B cell (primary cell): ENCODE measurements around the gene CDH13. TPM values are rescaled to one million over a fixed set of nuclear protein-coding genes. Genes with fewer than 3 reads are reported as not detected.

Source experiments
- ATAC-seq: fragments of 200-7000 bp; cut with Tn5 transposase; one replicate; pipeline ENCODE4 v1.10.0; 2021; ENCODE audit warnings: low read depth, mild to moderate bottlenecking, moderate number of reproducible peaks, moderate library complexity
- CTCF ChIA-PET: fragments of 350-600 bp; sonication (Branson Sonifier 250); formaldehyde crosslinking; loops from one replicate; lab custom pipeline; 2021; ENCODE audit warnings: antibody characterized with exemption, inconsistent platforms; lab: Charles Lee
- POLR2A ChIA-PET: fragments of 350-600 bp; sonication (Branson Sonifier 250); formaldehyde crosslinking; loops from one replicate; lab custom pipeline; 2021; ENCODE audit warnings: antibody characterized with exemption; lab: Charles Lee
- DNase-seq: peaks from one replicate; pipeline ENCODE4 v3.0.0; 2013
- H2AFZ ChIP-seq: 2 replicates; pipeline ENCODE4 v1.6.1; 2012; ENCODE audit warnings: mild to moderate bottlenecking, low read depth, low read length; ENCODE audit not compliant: insufficient read depth, poor library complexity, severe bottlenecking
- H3K27ac ChIP-seq, 2 donors: 1 replicate in 1 of 2; 2 replicates in 1 of 2; pipeline ENCODE4 v1.5.1; 2012 to 2013; ENCODE audit warnings: low read length in 2 of 2, mild to moderate bottlenecking in 2 of 2, moderate library complexity in 1 of 2
- H3K27me3 ChIP-seq, 4 experiments: fragments of 200-600 bp in 1 of 4; sonication (generic) in 1 of 4; replicated peaks in 1 of 4; 1 replicate in 2 of 4; 2 replicates in 2 of 4; pipeline versions ENCODE4 v1.6.1 to v1.7.0; 2013 to 2016; ENCODE audit warnings: low read length in 3 of 4, mild to moderate bottlenecking in 2 of 4, mixed read lengths in 1 of 4, moderate library complexity in 1 of 4; ENCODE audit not compliant: insufficient read depth in 4 of 4, control insufficient read depth in 3 of 4; ENCODE audit errors: control extremely low read depth in 1 of 4
- H3K36me3 ChIP-seq, 2 experiments: replicated peaks in 1 of 2; 1 replicate in 1 of 2; 2 replicates in 1 of 2; pipeline versions ENCODE4 v1.6.1 to v1.7.1; 2013; ENCODE audit warnings: low read length in 1 of 2; ENCODE audit not compliant: insufficient read depth in 2 of 2, control insufficient read depth in 1 of 2; ENCODE audit errors: control extremely low read depth in 1 of 2, extremely low read depth in 1 of 2
- H3K4me1 ChIP-seq, 2 donors: fragments of 200-600 bp in 1 of 2; sonication (generic) in 1 of 2; 1 replicate in 1 of 2; 2 replicates in 1 of 2; pipeline versions ENCODE4 v1.5.1 to v1.6.1; 2013 to 2017; ENCODE audit warnings: low read length in 2 of 2; ENCODE audit not compliant: control insufficient read depth in 2 of 2, insufficient read depth in 2 of 2
- H3K4me2 ChIP-seq: replicated peaks from 2 replicates; pipeline ENCODE3; 2012; ENCODE audit warnings: mild to moderate bottlenecking, low read depth, low read length; ENCODE audit not compliant: poor library complexity, severe bottlenecking
- H3K4me3 ChIP-seq, 5 experiments: fragments of 200-600 bp in 1 of 5; sonication (generic) in 1 of 5; 1 replicate in 3 of 5; 2 replicates in 2 of 5; pipeline versions ENCODE4 v1.5.1 to v1.7.0; 2011 to 2016; ENCODE audit warnings: low read length in 4 of 5, mild to moderate bottlenecking in 4 of 5, low read depth in 2 of 5, control low read depth in 1 of 5, moderate library complexity in 1 of 5; ENCODE audit not compliant: insufficient read depth in 1 of 5; ENCODE audit errors: control extremely low read depth in 1 of 5, extremely low read depth in 1 of 5
- H3K79me2 ChIP-seq: fragments of 200-600 bp; sonication (generic); one replicate; pipeline ENCODE4 v1.6.0; 2016; ENCODE audit warnings: low read length; ENCODE audit not compliant: control insufficient read depth, insufficient read depth
- H3K9ac ChIP-seq: fragments of 200-600 bp; sonication (generic); 2 replicates; pipeline ENCODE4 v1.6.1; 2017; ENCODE audit warnings: mild to moderate bottlenecking, low read length, moderate library complexity
- H3K9me3 ChIP-seq, 3 donors: one replicate each; pipeline versions ENCODE4 v1.6.1 to v1.7.1; 2013; ENCODE audit warnings: low read length in 2 of 3; ENCODE audit not compliant: control insufficient read depth in 2 of 3, insufficient read depth in 1 of 3; ENCODE audit errors: control extremely low read depth in 1 of 3
- H4K20me1 ChIP-seq: 2 replicates; pipeline ENCODE4 v1.6.0; 2012; ENCODE audit warnings: mild to moderate bottlenecking, low read length; ENCODE audit not compliant: insufficient read depth, control insufficient read depth, poor library complexity, severe bottlenecking
- H3K27ac Mint-ChIP-seq: one replicate; pipeline ENCODE4 v1.8.0; 2021; ENCODE audit warnings: mixed read lengths
- H3K27me3 Mint-ChIP-seq: one replicate; pipeline ENCODE4 v1.8.0; 2021; ENCODE audit warnings: mixed read lengths
- H3K4me1 Mint-ChIP-seq: one replicate; pipeline ENCODE4 v1.8.0; 2021; ENCODE audit warnings: mixed read lengths
- H3K4me3 Mint-ChIP-seq: one replicate; pipeline ENCODE4 v1.8.0; 2021; ENCODE audit warnings: mixed read lengths
- H3K9me3 Mint-ChIP-seq: one replicate; pipeline ENCODE4 v1.8.0; 2022; ENCODE audit warnings: mixed read lengths; ENCODE audit not compliant: insufficient read depth
- CTCF ChIP-seq: fragments of 200-600 bp; IDR thresholded peaks from one replicate; pipeline ENCODE4 v1.8.0; 2022; ENCODE audit warnings: antibody characterized with exemption, mild to moderate bottlenecking
- EZH2 ChIP-seq: IDR thresholded peaks from 2 replicates; pipeline ENCODE4 v1.6.1; 2012; ENCODE audit warnings: borderline replicate concordance, low read depth, mild to moderate bottlenecking, moderate library complexity, low read length; ENCODE audit not compliant: insufficient read depth, poor library complexity, severe bottlenecking
- WGBS: methylation state at CpG from one replicate; pipeline ENCODE4 v1.1.5; 2013; ENCODE audit warnings: missing lambda C conversion rate; ENCODE audit not compliant: insufficient coverage; 5-methylcytosine and 5-hydroxymethylcytosine counted together
- intact Hi-C: fragments of 100-400 bp; cut with micrococcal nuclease; formaldehyde crosslinking; loops from one replicate; pipeline ENCODE4 v1.10.0; 2022
- polyA plus RNA-seq: library from polyadenylated mRNA; depleted of rRNA; stranded (reverse); fragments of >200 nt; gene quantifications from 2 replicates; pipeline ENCODE4 v1.2.3, GENCODE V29; 2012
- total RNA-seq, 2 donors: library from RNA; stranded (reverse); fragments of 120-200 nt in 1 of 2; gene quantifications; 1 replicate in 1 of 2; 2 replicates in 1 of 2; pipeline versions ENCODE4 v1.2.3 to v1.2.4, GENCODE V29; 2013 to 2022

CDH13 gene
- total and polyA plus RNA-seq, 2 donors (not counting 1 experiment from before 2014, with no cell fraction given) = not detected

DNA sequence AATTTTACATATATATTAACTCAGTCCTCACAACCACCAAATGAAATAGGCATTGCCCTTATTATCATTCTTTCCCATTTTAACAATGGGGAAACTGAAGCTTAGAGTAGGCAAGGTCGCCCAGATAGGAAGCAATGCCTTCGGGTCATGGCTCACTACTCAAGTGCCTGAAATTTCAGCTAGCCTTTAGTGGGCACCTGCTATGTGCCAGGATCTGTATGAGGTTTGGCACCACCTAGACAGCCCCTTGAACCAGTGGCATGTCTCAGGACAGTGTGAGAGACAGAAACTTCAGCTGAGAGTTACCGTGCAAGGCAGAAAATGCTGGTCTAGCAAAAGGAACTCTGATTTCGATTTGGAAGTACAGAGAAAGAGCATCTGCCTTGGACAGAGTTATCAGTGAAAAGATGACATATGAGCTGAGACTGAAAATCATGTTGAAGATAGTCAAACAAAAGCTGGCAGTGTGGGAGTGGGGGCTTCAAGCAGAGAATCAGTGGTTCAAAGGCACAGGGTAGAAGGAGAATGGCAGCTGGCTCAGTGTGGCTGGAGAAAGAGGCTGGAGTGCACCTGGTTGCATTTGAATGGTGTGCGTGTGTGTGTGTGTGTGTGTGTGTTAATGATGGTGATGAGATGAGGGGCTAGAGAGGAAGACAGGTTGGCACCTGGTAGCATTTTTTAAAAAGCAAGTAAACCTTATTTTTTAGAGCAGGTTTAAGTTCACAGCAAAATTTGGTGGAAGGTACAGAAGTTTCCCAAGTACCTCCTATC, 29.1 kb downstream of the CDH13 start:
- no peak overlapping the region for H3K27ac ChIP-seq
- DNase-seq = no peak
- no peak overlapping the region for H2AFZ ChIP-seq
- no peaks in the 10 kb centered on the region for H3K36me3 ChIP-seq
- Mint-ChIP-seq H3K9me3 (peaks cover 2% of the 10 kb centered on the region), H3K27ac (no peak overlapping the region), H3K27me3 (peaks cover 16% of the 10 kb centered on the region), H3K4me1 (peaks cover 13% of the 10 kb centered on the region), H3K4me3 (no peak overlapping the region)
- no peaks in the 10 kb centered on the region for H4K20me1 ChIP-seq
- ChIA-PET POLR2A (no interaction called here), CTCF (no interaction called here)
- TF ChIP-seq CTCF (no peak), EZH2 (no peak)
- peaks cover 0 to 4% (median 1%) of the 10 kb centered on the region in 4 experiments for H3K27me3 ChIP-seq
- no peaks in the 10 kb centered on the region for H3K79me2 ChIP-seq
- WGBS = 83% methylated on average over 5 of the region's 5 CpGs
- H3K4me2 ChIP-seq = no peak overlapping the region
- ATAC-seq = no peak
- peaks cover 0 to 5% (median 0%) of the 10 kb centered on the region in 3 donors for H3K9me3 ChIP-seq
- H3K9ac ChIP-seq = no peak overlapping the region
- H3K4me3 ChIP-seq = no peak overlapping the region
- H3K4me1 ChIP-seq = peaks cover 4 to 23% of the 10 kb centered on the region in 2 donors
- intact Hi-C loops = no loop called here

DNA sequence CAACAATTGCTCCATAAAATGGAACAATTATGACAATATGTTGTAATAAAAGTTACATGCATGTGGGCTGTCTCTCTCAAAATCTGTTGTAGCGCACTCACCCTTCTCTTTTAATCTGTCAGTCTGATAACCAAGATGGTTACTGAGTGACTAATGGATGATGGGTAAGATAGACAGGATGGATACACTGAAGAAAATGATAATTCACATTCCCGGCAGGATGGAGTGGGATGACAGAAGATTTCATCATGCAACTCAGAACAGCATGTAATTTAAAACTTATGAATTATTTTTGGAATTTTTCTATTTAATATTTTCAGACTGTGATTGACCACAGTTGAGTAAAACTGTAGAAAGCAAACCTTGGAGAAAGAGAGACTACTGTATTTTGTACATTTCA, 30.5 kb downstream of the CDH13 start:
- Histone ChIP-seq H3K27ac (no peak overlapping the region), H3K4me3 (no peak overlapping the region), H3K79me2 (no peaks in the 10 kb centered on the region), H2AFZ (no peak overlapping the region), H3K4me2 (no peak overlapping the region), H3K36me3 (no peaks in the 10 kb centered on the region), H3K9me3 (peaks cover 0 to 5% (median 0%) of the 10 kb centered on the region in 3 donors), H3K9ac (no peak overlapping the region), H3K4me1 (peaks cover 4 to 15% of the 10 kb centered on the region in 2 donors), H3K27me3 (peaks cover 0 to 7% (median 1%) of the 10 kb centered on the region in 4 experiments), H4K20me1 (no peaks in the 10 kb centered on the region)
- H3K9me3 Mint-ChIP-seq = no peaks in the 10 kb centered on the region
- ChIA-PET CTCF (no interaction called here), POLR2A (no interaction called here)
- DNase-seq (no peak), ATAC-seq (no peak)
- H3K27ac Mint-ChIP-seq = no peak overlapping the region
- peaks cover 5% of the 10 kb centered on the region for H3K4me1 Mint-ChIP-seq
- no peak overlapping the region for H3K4me3 Mint-ChIP-seq
- intact Hi-C loops = no loop called here
- TF ChIP-seq CTCF = no peak
- TF ChIP-seq EZH2 = no peak
- no CpG with 5 or more reads among the region's 2 CpGs for WGBS
- peaks cover 26% of the 10 kb centered on the region for H3K27me3 Mint-ChIP-seq
